Iris pigment epithelial cell (primary cell): ENCODE results near the gene VPS25.

Experiments used
- DNase-seq: peaks from one replicate; pipeline ENCODE4 v3.0.0-alpha.2; 2011; ENCODE audit warnings: low read depth

VPS25 gene

GRCh38 chr17:42795465-42795864 is 22.2 kb downstream of the VPS25 start:
- no peak for DNase-seq

- DNase-seq: no peak
Observed at GRCh38 chr17:42796066-42796758, 23.0 kb downstream of the VPS25 start.

GRCh38 chr17:42797067-42798007 is 24.1 kb downstream of the VPS25 start:
- DNase-seq: no peak

- no peak for DNase-seq
Observed at GRCh38 chr17:42798011-42798382, 24.7 kb downstream of the VPS25 start.

DNA sequence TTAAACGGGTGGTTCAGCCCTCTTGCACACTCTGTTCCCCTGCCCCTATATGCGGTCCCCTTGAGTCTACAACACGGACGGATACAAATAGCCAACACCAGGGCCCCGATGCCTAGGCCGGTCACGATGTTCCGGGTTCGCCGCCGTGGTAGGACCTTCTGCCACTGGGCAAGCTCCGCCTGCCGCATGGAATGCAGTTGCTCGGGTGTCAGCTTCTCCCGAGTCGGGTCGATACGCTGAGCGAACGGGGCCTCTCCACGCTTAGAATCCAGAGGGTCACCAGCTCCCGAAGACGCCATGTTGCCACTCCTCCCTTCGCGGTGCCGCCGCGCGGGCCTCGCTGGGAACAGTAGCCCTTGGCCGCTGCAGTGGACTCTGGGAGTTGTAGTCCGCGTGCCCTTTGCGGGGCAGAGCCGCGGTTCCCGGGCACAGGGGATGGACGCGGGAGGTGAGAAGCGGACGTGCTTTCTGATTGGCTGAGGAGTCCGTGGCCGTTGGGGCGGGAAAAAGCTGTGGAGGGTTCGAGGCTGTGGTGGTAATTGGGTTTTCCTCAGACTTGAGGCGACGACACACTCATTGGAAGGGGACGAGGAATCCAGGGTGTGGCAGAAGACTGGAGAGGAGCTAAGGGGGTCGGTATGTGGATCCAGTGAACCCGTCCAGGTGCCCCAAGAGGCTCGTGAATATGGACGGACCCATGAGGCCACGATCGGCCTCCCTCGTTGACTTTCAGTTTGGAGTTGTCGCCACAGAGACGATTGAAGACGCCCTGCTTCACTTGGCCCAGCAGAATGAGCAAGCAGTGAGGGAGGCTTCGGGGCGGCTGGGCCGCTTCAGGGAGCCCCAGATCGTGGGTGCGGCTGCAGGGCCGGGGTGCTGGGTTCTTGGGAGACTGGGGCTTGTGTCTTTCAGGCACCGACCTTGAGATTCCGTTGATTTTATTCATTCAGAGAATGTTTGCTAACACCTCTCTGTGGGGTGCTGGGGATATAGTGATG is 25.4 kb downstream of the VPS25 start, which contains the start of the genes CNTD1 and COA3:
CNTD1 (plus strand) TSS at position 479 of the 998 bp plus-strand sequence; CDS start at position 686, 207 bp downstream.
COA3 (minus strand) TSS at position 322 of the 998 bp plus-strand sequence; CDS start at position 299, 23 bp downstream.
- DNase-seq: peak; percentile 86

GRCh38 chr17:42803074-42803883 is 30.0 kb downstream of the VPS25 start:
- DNase-seq: peak; percentile 66

DNA sequence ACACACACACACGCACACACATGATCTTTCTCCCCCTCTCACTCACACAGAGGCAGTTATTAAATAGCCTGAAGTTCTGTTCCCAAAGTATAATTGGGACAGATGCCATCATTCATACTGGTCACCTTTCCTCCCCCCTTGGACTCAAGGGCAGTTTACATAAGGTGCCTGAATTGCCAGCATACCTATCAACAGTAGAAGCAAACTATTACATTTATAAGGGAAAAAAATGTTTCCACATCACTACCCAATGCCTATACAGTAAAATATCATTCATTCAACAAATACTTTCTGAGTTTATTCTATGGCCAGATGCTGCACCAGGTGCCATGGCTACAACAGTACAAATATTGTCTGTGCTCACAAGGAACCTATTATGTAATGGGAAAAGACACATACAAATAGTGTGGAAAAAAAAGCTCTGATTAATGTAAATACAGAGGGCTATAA is 31.7 kb downstream of the VPS25 start:
- no peak for DNase-seq

- DNase-seq: no peak
Observed at GRCh38 chr17:42806249-42806648, 33.0 kb downstream of the VPS25 start.

DNA sequence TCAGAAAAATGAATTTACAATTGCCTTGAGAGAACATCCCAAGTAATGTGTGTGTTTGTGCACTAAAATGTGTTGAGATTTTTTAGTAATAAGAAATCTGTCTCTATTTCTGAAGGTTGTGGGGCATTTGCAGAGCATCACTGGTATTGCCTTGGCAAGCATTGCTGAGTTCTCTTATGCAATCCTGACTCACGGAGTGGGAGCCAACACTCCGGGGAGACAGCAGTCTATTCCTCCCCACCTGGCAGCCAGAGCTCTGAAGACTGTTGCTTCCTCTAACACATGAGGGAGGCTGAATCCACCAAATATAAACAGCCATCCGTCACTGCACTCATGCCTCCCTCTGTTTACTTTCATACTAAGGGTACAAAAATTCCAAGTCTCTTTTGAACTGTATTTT is 36.0 kb downstream of the VPS25 start:
- DNase-seq: peak; percentile 95

GRCh38 chr17:42814633-42815399 is 41.6 kb downstream of the VPS25 start:
- DNase-seq: peak; percentile 77

GRCh38 chr17:42817866-42818265 is 44.6 kb downstream of the VPS25 start:
- peak; percentile 76 for DNase-seq

GRCh38 chr17:42818379-42818778 is 45.1 kb downstream of the VPS25 start:
- peak; percentile 17 for DNase-seq

DNA sequence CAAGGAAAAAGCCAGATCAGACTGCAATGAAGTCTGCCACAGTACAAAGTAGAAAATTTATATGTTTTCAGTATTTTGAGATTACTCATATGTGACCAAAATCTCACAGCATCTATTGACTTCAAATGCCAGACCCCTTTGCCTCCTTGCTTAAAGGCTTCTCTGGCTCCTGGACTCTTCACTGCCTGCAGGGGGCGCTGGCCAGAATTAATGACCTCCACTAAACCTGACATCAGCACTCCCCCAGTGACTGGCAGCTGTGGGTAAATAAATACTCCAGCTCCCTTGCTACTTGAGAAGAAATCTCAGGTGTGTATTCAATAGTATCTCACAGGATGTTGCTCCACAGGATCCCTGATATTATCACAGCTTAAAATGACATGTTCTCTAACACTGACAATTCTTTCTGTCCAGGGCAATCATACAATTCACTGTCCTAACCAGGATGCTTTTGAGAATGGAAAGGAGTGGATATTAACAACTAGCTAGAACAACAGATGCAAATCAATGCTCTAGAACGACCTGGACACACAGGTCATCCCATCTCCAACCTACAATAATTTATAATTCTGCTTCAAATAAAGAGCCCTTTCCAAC is 46.8 kb downstream of the VPS25 start:
- DNase-seq: peak; percentile 70

DNA sequence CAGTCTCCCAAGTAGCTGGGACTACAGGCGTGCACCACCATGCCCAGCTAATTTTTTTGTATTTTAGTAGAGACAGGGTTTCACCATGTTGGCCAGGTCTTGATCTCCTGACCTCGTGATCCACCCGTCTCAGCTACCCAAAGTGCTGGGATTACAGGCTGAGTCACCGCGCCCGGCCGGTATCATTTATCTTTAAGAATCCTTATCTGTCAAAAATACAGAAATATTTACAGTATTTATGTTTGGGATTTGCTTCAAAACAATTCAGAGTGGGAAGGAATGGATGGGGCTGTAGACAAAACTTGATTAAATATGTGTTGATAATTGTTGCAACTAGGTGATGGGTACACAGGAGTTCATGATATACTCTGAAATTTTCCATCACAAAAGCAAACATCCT is 47.9 kb downstream of the VPS25 start:
- no peak for DNase-seq

GRCh38 chr17:42827472-42827871 is 54.2 kb downstream of the VPS25 start:
- no peak for DNase-seq
